PC-9 (cell line): ENCODE results near the gene CNN2.

Experiments used
- EZH2 ChIP-seq: fragments of 200-600 bp; sonication (generic); IDR thresholded peaks from 2 replicates; pipeline ENCODE4 v1.8.0; 2017; ENCODE audit warnings: antibody characterized with exemption, low read depth
- TF ChIP-seq, protein P1 (sequence below): fragments of 200-600 bp; sonication (generic); conservative IDR thresholded peaks from 2 replicates; pipeline ENCODE4 v1.6.1; 2017; ENCODE audit warnings: mixed run types, antibody characterized with exemption, mild to moderate bottlenecking, moderate library complexity

GRCh38 chr19:1012334-1012733 is 14.1 kb upstream of the CNN2 start:
- TF ChIP-seq, protein P1, sequence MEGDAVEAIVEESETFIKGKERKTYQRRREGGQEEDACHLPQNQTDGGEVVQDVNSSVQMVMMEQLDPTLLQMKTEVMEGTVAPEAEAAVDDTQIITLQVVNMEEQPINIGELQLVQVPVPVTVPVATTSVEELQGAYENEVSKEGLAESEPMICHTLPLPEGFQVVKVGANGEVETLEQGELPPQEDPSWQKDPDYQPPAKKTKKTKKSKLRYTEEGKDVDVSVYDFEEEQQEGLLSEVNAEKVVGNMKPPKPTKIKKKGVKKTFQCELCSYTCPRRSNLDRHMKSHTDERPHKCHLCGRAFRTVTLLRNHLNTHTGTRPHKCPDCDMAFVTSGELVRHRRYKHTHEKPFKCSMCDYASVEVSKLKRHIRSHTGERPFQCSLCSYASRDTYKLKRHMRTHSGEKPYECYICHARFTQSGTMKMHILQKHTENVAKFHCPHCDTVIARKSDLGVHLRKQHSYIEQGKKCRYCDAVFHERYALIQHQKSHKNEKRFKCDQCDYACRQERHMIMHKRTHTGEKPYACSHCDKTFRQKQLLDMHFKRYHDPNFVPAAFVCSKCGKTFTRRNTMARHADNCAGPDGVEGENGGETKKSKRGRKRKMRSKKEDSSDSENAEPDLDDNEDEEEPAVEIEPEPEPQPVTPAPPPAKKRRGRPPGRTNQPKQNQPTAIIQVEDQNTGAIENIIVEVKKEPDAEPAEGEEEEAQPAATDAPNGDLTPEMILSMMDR = no peak
- no peak for TF ChIP-seq EZH2
